DMS53 treated with DMSO at 0.1 percent for 48 hours (cell line): Measurements from ENCODE around the gene RPL10A.

Source experiments
- DNase-seq: peaks from one replicate; lab custom pipeline; 2025; ENCODE audit not compliant: unreplicated experiment; lab: John Stamatoyannopoulos, UW

The RPL10A gene

DNA sequence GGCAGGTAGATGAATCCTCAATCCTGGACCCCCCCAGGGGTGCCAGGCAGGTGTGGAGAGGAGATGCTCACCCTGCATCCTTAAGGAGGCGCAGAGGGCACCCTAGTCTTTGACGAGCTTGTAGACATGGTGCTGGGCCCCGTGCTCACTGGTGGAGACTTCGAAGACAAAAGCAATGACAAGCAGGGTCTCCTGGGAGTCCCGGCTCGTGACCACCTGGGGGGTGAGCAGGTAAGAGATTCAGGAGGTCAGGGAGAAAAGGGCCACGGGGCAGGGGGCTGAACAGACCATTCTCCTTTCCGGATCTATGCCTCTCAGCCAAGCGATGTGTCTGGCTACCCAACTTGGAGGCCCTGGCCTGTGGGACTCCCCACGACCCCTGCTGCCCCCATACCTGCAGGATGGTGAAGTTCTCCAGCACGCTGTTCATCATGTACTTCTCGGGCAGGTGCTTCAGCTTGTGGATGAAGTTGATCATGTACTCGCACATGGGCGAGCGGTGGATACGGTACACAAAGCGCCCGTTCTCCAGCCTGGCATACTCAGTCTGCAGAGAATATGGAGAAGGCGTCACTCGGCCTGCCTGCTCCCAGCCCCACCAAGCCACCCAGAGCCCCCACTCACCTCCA is 6.9 kb downstream of the RPL10A start:
- no peak for DNase-seq

DNA sequence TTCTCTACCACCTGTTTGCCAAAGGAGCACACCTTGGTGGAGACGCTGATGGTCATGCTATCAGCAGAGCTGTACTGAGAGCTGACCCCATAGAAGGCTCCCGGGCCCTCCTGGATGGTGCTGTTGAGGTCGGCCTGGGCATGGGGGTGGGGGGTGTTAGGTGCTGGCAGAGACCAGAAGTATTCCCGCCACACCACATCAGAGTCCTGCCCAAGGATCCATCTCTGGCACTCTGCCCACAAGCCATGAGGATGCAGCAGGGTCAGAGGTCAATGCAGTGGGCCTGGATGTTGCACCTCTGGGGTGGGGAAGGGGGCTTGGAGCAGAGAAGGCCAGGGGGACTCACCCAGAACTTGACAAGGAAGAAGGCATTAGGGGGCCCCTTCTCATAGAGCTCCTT is 7.4 kb downstream of the RPL10A start:
- no peak for DNase-seq

DNA sequence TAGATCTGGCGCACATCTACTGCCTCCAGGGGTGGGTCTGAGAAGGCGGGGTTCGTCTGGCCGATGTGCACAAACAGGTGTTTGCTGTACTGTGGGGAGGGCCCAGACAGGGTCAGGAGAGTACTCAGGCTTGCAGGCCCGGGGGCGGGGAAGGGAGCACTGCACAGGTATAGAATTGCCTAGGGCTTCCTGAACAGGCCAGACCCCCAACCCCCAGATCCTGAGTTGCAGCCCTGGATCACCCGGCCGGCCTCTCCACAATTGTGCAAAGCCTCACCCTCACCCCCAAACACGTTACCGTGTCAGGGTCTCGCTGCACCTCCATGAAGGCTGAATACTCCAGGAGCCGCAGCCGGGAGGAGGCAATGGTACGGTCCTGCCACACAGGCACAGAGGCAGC is 7.8 kb downstream of the RPL10A start:
- DNase-seq: no peak

DNA sequence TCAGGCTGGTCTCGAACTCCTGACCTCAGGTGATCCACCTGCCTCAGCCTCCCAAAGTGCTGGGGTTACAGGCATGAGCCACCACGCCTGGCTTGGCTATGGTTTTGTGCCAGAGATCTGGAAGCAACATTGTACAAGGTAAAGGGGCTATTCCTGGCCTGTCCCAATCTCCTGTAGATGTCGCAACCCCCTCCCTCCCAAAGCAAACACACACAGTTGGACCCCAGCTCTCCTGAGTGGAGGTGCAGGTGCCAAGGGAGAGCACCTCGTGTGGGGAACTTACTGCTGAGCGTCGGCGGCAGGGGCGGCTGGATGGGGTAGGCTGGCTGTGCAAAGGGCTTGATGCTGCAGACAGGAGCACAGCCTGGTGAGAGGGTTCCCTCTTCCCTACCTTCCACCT is 8.8 kb downstream of the RPL10A start:
- DNase-seq: no peak

DNA sequence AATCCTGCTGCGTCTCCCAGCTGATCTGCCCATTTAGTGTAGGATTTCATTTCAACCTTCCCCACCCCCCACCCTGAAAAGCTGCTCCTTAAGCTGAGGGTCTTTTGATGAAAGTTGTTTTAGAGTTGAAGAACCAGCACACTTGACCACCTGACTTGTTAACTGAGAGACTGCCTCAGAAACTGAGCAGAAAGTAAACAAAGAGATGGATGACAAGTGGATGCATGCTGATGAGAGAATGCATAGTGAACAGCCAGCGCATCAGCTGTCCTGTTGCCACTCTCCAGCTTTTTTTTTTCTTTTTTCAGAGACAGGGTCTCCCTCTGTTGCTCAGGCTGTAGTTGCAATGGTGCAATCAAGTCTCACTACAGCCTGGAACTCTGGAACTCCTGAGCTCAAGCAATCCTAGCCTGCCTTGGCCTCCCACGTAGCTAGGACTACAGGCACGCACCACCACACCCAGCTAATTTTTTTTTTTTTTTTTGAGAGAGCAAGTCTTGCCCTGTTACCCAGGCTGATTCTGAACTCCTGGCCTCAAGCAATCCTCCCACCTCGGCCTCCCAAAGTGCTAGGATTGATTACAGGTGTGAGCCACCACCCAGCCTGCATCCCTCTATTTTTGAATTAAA is 9.5 kb downstream of the RPL10A start:
- no peak for DNase-seq

DNA sequence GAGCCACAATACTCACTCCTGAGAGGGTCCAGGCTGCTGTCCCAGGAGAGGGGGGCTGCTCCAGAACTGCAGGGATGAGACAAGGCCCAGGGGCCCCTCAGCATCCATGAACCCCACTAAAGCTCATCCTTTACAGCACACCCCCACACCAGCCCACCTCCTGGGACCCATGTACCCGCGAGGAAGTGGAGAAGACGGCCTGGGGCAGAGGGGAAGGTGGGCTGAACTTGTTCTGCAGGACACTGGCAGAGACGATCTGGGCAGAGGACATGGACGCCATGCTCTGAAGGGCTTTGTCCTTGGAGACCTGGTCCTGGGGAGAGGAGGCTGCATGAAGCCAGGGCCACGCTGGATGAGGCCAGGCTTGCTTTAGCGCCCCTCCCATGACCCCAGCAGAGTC is 10.1 kb downstream of the RPL10A start:
- DNase-seq: no peak

DNA sequence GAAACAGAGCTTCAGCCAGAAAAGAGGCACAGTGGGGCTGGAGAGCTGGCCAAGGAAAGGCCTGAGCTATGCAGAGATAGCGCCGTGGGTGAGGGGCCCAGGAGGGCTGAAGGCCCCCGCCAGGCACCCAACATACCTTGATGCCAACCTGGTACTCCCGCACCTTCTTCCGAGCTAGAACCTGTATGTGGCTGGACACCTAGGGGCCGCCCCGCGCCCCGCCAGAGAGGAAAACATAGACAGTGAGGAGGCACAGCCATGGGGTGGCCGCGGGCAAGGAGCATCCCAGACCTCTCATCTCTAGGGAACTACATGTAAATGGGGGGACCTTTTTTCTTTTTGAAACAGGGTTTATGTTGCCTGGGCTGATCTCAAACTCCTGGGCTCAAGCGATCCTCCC is 12.0 kb downstream of the RPL10A start:
- DNase-seq: no peak

DNA sequence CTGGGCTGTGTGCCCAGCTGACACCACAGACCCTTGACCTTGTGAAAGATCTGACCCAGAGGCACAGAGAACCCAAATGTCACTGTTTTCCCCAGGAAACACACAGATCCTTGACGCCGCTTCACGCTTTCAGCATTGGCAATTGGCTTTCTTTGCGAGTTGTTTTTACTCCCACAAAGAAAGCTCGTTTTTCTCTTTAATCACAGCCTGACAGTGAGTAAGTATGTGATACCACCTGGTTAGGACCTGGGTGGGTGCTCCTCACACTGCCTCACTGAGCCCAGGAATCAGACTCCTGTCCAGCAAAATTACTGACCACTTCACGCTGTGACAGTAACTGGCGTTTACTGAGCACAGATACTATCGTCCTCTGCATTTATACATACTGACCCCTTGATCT is 13.0 kb downstream of the RPL10A start:
- no peak for DNase-seq

DNA sequence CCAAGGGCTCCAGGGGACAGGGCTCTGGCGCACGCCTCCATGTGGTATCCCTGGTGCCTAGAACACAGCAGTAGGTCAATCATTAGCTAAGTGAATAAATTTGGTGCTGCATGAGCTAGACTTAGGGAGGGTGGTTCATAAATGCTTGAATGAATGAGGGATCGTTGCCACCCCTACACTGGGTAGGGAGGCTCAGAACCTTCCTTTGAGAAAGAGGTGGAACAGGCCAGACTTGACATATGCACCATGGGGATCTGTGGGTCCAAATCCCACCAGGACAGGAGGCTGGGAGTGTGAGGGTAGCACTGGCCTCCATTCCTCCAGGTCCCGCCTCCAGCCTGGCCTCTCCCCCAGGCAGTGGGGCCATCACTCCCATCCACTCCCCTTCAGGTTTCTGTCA is 14.9 kb downstream of the RPL10A start:
- DNase-seq: no peak

DNA sequence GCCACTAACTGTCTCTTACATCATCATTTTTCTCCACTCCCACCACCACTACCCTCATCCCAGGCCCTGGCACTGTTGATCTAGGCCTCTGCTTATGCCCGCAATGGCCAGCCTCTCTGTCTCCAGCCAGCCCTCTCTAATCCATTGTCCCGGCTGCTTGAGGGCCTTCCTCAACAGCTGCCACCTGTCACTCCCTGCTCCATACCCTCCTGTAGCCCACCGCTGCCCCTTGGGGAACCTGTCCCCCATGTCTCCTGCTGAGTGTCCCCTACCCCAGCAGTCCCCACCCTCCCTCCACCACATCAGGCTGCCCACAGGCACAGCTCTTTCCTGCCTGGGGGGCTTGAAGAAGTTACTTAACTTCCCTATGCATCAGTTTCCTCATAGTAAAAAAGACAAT is 15.3 kb downstream of the RPL10A start:
- no peak for DNase-seq

DNA sequence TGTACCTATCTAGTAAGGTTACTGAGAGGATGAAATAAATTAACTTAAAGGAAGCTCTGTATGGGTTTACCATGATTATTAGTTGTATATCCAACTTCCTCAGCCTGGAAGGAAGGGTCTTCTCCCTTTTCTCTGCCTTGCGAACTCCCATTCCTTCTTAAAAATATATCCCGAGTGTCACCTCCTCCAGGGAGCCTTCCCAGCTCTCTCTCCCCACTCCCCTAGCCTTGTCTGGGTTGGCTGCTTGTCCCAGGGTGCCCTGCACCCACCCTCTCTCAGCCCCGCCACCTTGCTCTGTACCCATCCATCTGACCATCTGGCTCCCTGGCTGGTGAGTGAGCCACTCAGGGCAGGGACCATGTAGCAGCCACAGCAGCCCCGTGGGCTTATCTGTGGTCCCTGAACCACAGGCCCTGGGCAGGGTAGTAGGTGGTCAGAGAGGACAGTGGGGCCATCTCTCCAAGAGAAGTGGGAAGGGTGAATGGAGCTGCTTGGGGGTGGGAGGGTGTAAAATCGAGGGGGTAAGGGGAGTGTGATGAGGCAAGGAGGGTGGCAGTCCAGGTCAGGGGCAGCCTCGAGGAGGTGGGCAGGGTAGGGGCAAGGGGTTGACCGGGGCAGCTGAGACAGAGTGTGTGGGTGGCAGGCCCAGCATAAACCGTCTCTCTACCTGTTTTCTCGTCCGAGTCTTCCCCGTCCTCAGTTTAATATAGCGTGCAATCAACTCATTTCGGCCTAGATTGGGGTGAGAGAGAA is 15.9 kb downstream of the RPL10A start:
- no peak for DNase-seq

DNA sequence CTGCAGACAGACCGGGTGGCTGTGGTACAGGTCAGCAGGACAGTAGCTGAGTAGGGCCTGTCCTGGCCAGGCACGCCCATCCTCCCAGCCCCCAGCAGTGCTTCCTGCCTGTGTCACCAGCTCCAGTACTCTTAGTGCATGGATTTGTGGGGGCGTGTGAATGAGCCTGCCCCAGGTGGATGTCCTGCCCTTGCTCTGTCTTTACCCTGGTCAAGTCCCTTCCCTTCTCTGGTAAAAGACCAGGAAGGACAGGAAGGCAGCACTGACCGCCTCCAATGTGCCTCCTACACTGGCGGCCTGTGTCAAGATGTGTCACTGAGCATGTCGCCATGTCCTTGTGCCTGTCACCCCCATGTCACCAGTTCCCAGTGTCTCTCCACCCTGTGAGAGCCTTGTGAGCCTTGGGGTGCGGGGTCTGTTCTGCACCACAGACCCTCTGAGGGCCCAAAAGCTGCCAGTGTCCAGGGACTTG is 16.8 kb downstream of the RPL10A start:
- DNase-seq: no peak

DNA sequence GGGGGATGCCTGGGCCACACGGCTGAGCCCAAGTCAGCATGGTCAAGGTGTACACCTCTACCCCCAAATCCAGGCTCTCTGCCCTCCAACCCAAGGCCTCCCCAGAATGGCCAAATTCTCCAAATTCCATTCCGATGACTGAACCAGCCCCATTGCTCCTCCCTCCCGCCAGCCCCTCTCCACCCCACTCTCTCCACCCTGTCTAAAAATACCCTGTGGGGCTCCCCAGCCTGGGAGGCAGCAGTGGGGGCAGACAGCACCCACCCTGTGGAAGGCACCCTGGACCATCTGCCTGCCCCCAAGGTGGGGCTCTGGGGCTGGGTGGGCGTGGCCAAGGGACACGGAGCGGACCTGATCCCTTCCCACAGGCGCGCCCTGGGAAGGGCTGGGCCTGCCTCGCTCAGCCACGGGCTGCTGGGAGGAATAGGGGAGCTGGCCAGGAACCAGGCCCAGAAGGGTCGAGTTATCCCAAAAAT is 17.2 kb downstream of the RPL10A start:
- DNase-seq: no peak

DNA sequence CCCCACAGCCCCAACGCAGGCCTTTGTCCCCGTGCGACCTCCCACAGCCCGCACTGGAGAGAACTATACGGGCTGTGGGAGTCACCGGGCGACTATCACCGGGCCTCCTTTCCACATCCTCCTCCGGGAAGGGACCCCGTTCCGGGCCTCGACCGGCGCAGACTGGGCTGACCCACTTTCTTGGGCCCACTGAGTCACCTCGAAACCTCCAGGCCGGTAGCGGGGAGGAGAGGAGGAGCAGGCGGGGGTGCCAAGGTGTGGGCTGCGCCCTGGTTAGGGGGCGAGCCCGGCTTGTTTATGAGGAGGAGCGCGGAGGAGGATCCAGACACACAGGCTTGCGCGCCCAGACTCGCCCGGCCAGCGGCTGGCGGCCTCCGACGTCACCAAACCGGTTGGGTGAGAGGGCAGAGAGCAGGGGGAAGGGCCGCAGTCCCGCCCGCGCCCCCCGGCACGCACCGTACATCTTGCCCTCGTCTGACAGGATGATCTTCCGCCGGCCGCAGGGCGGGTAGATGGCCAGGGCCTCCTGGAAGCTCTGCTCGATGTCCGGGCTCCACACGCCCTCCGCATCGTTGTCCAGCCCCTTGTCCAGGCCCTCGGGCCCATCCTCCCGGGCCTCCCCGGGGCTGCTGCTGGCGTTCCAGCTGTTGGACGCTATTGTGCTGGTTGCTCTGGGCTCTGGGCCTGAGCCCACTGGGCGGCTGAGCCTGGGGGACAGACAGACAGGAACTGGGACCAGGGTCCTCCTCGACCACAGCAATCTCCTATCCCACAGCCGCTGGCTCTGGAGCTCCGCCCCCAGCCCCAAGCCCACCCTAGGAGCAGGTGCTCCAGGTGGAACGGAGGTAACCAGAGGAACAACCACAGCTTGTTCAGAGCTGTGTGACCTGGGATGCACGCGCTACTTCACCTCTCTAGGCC is 18.1 kb downstream of the RPL10A start:
- DNase-seq: no peak

DNA sequence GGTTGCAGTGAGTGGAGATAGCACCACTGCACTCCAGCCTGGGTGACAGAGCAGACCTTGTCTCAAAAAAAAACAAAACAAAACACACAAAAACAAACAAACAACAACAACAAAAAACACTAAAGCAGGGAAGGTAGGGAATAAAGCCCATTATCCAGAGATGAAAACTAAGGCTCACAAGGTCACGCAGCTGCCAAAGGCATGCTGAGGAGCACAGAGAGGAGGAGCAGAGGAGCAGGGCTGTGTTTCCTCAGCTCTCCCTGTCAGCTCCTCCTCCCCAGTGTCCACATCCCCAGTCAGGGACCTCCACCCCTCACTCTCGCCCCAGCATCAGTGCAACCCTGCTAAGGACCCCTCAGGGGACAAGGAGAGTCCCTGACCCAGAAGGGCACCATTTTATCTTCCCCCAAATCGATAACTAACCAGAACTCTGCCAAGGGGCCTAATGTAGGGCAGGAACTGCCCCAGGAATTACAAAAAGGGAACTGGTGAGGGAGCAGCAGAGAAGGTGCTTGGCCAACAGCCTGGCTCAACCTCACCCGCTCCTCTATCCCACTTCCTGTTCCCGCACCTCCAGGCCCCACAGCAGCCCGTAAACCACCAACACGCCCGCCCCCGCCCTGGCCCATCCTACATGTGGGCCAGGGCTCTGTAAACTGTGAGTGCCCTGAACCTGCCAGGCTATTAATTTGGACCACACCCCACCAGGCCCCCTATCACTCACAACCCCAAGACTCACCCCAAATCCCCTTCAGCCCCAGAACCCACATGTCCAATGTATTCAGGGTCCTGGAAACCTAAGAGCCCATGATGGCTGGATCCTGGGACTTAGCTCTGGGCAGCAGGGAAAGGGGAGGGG is 19.7 kb downstream of the RPL10A start:
- no peak for DNase-seq

DNA sequence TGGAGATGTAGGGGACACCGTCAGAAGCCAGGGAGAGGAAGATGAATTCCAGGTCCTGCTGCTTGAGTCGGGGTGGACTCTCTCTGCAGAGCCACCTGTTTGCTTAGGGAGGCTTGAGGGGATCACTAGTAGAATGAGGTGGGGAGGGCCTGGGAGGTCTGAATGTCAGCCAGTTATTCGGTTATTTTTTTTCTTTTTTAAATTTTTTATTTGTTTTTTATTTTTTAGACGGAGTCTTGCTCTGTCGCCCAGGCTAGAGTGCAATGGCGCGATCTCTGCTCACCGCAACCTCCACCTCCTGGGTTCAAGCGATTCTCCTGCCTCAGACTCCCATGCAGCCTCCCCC is 20.3 kb downstream of the RPL10A start:
- no peak for DNase-seq

DNA sequence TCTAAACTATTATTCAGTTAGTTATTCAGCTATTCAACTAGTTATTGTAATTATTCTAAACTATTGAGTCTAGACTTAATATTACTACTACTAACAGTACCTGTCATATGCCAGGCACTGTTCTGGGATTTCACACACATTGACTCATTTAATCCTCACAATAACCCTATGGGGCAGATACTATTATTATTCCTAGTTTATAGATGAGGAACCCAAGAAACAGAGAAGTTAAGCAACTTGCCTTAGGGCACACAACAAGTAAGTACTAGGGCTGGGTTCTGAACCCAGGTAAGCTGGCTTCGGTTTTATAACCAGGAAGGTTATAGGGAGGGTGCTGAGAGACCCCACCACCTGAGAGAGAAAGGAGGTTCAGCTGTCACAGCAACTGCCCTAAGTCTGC is 20.9 kb downstream of the RPL10A start:
- no peak for DNase-seq

DNA sequence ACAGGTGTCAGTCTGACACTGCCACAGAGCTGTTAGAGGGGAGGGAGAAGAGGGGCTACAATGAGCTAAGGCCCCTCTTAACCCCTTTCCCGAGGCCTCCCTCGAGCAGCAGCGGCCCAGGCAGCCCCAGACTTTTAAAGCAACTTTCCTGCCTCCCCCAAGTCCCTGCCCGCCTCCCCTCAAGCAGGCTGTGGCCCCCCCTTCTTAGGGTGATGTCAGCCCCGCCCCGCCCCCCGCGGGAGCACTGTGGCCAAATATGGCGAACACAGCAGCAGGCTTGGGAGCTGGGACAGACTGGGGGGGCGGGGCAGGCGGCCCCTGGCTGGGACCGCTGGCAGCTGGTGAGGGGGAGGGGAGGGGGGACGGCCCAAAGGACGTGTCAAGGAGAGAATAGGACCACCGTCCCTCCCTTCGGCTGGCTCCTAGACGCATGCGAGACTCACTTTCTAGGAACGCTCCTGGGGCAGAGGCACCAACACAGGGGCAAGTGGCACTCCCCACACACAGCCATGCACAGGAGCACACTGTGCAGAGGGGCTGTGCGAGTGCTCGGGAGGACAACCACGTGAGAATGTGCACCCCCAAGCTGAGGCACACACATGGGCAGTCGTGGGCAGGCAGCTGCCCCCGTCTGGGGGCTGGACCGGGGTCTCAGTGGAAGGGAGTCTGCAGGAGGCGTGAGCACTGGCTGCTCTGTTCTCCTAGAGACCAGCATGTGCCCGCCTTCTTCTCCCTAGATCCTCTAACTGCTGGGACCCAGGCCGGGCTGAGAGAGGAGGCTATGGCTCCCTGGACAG is 22.0 kb downstream of the RPL10A start:
- no peak for DNase-seq

DNA sequence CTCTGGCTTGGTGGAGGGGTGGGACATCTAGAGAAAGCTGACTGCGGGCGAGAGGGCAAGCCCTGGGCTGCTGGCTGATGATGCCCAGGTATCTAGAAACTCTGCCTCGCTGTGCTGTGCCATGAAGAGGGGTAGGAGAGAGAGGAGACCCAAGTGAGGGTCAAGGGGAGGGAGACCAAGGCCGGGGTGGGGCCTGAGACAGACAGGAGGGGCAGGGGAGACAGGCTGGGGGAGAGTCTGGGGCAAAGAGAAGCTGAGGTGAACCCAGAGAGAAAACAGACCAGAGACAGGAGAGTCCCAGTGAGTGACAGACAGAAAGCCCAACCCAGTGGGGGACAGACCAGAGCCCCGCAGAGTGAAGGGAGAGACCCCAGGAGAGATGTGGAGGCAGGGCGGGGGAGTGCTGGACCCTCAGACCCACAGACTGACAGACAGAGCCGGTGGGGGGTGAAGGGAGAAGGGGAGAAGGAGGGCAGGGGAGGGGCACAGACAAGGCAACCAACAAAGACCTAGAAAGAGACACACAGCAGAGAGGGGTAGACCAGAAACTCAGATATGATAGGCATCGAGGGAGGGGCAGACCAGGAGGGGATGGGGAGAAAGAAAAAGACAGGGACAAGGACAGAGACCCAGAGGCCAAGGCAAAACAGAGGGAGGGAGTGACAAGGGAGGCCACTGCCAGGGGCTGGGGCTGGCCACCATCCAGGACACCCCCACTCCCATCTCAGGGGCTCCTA is 22.8 kb downstream of the RPL10A start:
- no peak for DNase-seq
